H9 (cell line): Measurements from ENCODE around the gene GOLGA7B. TPM values are rescaled to one million over a fixed set of nuclear protein-coding genes. Genes with fewer than 3 reads are reported as not detected.

Source experiments
- DNase-seq: peaks from one replicate; pipeline ENCODE4 v3.0.0-alpha.2; 2017
- H2AFZ ChIP-seq: one replicate; pipeline ENCODE4 v1.6.1; 2013; ENCODE audit warnings: mild to moderate bottlenecking, low read length, control low read depth, moderate library complexity
- H2AK5ac ChIP-seq: 2 replicates; pipeline ENCODE4 v1.6.1; 2013; ENCODE audit warnings: low read length, control low read depth, mixed read lengths; ENCODE audit not compliant: insufficient read length
- H2BK120ac ChIP-seq: one replicate; pipeline ENCODE4 v1.6.1; 2013; ENCODE audit warnings: low read depth, mild to moderate bottlenecking, low read length, control low read depth, inconsistent platforms; ENCODE audit not compliant: poor library complexity, severe bottlenecking
- H2BK12ac ChIP-seq: 2 replicates; pipeline ENCODE4 v1.6.1; 2013; ENCODE audit warnings: low read length, control low read depth, mixed read lengths, low read depth; ENCODE audit not compliant: insufficient read length
- H2BK15ac ChIP-seq: 2 replicates; pipeline ENCODE4 v1.6.1; 2013; ENCODE audit warnings: low read depth, low read length, control low read depth
- H2BK20ac ChIP-seq: one replicate; pipeline ENCODE4 v1.6.1; 2013; ENCODE audit warnings: low read depth, mild to moderate bottlenecking, low read length, control low read depth, inconsistent platforms; ENCODE audit not compliant: poor library complexity, severe bottlenecking
- H2BK5ac ChIP-seq: 2 replicates; pipeline ENCODE4 v1.6.1; 2013; ENCODE audit warnings: low read length, control low read depth, mixed read lengths; ENCODE audit not compliant: insufficient read length
- H3K14ac ChIP-seq: 2 replicates; pipeline ENCODE4 v1.6.1; 2013; ENCODE audit warnings: low read length, control low read depth; ENCODE audit not compliant: insufficient read depth
- H3K18ac ChIP-seq: 2 replicates; pipeline ENCODE4 v1.6.1; 2013; ENCODE audit warnings: low read depth, mild to moderate bottlenecking, mixed read lengths, low read length, control low read depth; ENCODE audit not compliant: insufficient read length
- H3K23ac ChIP-seq: 2 replicates; pipeline ENCODE4 v1.6.1; 2013; ENCODE audit warnings: low read length, control low read depth, mixed read lengths, low read depth; ENCODE audit not compliant: insufficient read length
- H3K23me2 ChIP-seq: 2 replicates; pipeline ENCODE4 v1.6.1; 2013; ENCODE audit warnings: low read depth, mild to moderate bottlenecking, mixed read lengths, low read length, control low read depth; ENCODE audit not compliant: insufficient read length, poor library complexity, severe bottlenecking
- H3K27ac ChIP-seq: 2 replicates; pipeline ENCODE4 v1.5.1; 2013; ENCODE audit warnings: low read length, control low read depth, mixed read lengths, low read depth; ENCODE audit not compliant: insufficient read length
- H3K27me3 ChIP-seq: 2 replicates; pipeline ENCODE4 v1.6.1; 2013; ENCODE audit warnings: low read length, control low read depth, inconsistent platforms; ENCODE audit not compliant: insufficient read depth
- H3K4ac ChIP-seq: 2 replicates; pipeline ENCODE4 v1.6.1; 2013; ENCODE audit warnings: low read depth, mild to moderate bottlenecking, control low read depth, inconsistent platforms, low read length, moderate library complexity
- H3K4me1 ChIP-seq: 2 replicates; pipeline ENCODE4 v1.6.1; 2013; ENCODE audit warnings: low read length, control low read depth, inconsistent platforms; ENCODE audit not compliant: insufficient read depth
- H3K4me2 ChIP-seq: 2 replicates; pipeline ENCODE4 v1.6.1; 2013; ENCODE audit warnings: low read length, control low read depth, mixed read lengths; ENCODE audit not compliant: insufficient read length, insufficient read depth
- H3K56ac ChIP-seq: 2 replicates; pipeline ENCODE4 v1.6.1; 2013; ENCODE audit warnings: low read depth, mild to moderate bottlenecking, mixed read lengths, low read length, control low read depth; ENCODE audit not compliant: insufficient read length
- H3K79me1 ChIP-seq: 2 replicates; pipeline ENCODE4 v1.6.1; 2013; ENCODE audit warnings: low read depth, mild to moderate bottlenecking, moderate library complexity, low read length, control low read depth, inconsistent platforms; ENCODE audit not compliant: insufficient read depth, poor library complexity, severe bottlenecking
- H3K79me2 ChIP-seq: 2 replicates; pipeline ENCODE4 v1.6.1; 2013; ENCODE audit warnings: low read length, control low read depth, inconsistent platforms; ENCODE audit not compliant: insufficient read depth
- H3K9ac ChIP-seq: 2 replicates; pipeline ENCODE4 v1.6.1; 2013; ENCODE audit warnings: low read length, control low read depth, mixed read lengths; ENCODE audit not compliant: insufficient read length; ENCODE audit errors: extremely low read depth
- H3K9me3 ChIP-seq: one replicate; pipeline ENCODE4 v1.6.1; 2013; ENCODE audit warnings: low read depth, low read length, inconsistent platforms; ENCODE audit not compliant: control insufficient read depth
- H3T11ph ChIP-seq: one replicate; pipeline ENCODE4 v1.6.1; 2013; ENCODE audit warnings: mild to moderate bottlenecking, low read length, control low read depth, inconsistent platforms
- H4K20me1 ChIP-seq: one replicate; pipeline ENCODE4 v1.6.1; 2013; ENCODE audit not compliant: control insufficient read depth, insufficient read length, insufficient read depth
- H4K5ac ChIP-seq: 2 replicates; pipeline ENCODE4 v1.6.1; 2013; ENCODE audit warnings: low read depth, mild to moderate bottlenecking, mixed read lengths, low read length, control low read depth; ENCODE audit not compliant: insufficient read length
- H4K8ac ChIP-seq: replicated peaks from 2 replicates; pipeline ENCODE4 v1.6.1; 2013; ENCODE audit warnings: low read length, control low read depth, mixed read lengths, low read depth; ENCODE audit not compliant: insufficient read length
- H4K91ac ChIP-seq: 2 replicates; pipeline ENCODE4 v1.6.1; 2013; ENCODE audit warnings: low read depth, mild to moderate bottlenecking, moderate library complexity, mixed read lengths, low read length, control low read depth; ENCODE audit not compliant: insufficient read length
- H3K27ac Mint-ChIP-seq, 3 experiments: 2 replicates in 2 of 3; 3 replicates in 1 of 3; pipeline ENCODE4 v1.8.0; 2020 to 2021; ENCODE audit warnings: mixed read lengths in 3 of 3, mild to moderate bottlenecking in 1 of 3, moderate library complexity in 1 of 3
- H3K27me3 Mint-ChIP-seq: 2 replicates; pipeline ENCODE4 v1.8.0; 2021; ENCODE audit warnings: low read depth, mild to moderate bottlenecking, moderate library complexity, mixed read lengths
- H3K36me3 Mint-ChIP-seq, 3 experiments: 2 replicates in 2 of 3; 3 replicates in 1 of 3; pipeline ENCODE4 v1.8.0; 2020 to 2021; ENCODE audit warnings: low read depth in 3 of 3, mixed read lengths in 3 of 3; ENCODE audit not compliant: insufficient read depth in 1 of 3
- H3K4me1 Mint-ChIP-seq, 2 experiments: 2 replicates each; pipeline ENCODE4 v1.8.0; 2020; ENCODE audit warnings: mixed read lengths in 2 of 2
- H3K4me3 Mint-ChIP-seq, 2 experiments: 2 replicates in 1 of 2; 3 replicates in 1 of 2; pipeline ENCODE4 v1.8.0; 2020 to 2021; ENCODE audit warnings: mild to moderate bottlenecking in 2 of 2, mixed read lengths in 2 of 2, moderate library complexity in 1 of 2
- H3K9me3 Mint-ChIP-seq, 2 experiments: 2 replicates in 1 of 2; 3 replicates in 1 of 2; pipeline ENCODE4 v1.8.0; 2020; ENCODE audit warnings: mild to moderate bottlenecking in 2 of 2, mixed read lengths in 2 of 2, moderate library complexity in 1 of 2
- WGBS: extraction: QIAGEN DNeasy Blood & Tissue Kit; methylation state at CpG from one replicate; pipeline ENCODE4 v1.1.7; 2013; ENCODE audit warnings: missing lambda C conversion rate, low lambda C conversion rate, mixed read lengths; ENCODE audit not compliant: insufficient read length; ENCODE audit errors: extremely low coverage; 5-methylcytosine and 5-hydroxymethylcytosine counted together
- total RNA-seq: library from RNA; stranded (reverse); gene quantifications from 2 replicates; pipeline ENCODE4 v1.2.1, GENCODE V29; 2021
- TF ChIP-seq, protein P1 (sequence below): fragments of 200-600 bp; sonication (generic); conservative IDR thresholded peaks from 3 replicates; pipeline ENCODE4 v1.8.0; 2021; ENCODE audit warnings: antibody characterized with exemption, mild to moderate bottlenecking

The GOLGA7B gene
- total RNA-seq, 1 experiment from 2014 or later = 0.04 TPM

DNA sequence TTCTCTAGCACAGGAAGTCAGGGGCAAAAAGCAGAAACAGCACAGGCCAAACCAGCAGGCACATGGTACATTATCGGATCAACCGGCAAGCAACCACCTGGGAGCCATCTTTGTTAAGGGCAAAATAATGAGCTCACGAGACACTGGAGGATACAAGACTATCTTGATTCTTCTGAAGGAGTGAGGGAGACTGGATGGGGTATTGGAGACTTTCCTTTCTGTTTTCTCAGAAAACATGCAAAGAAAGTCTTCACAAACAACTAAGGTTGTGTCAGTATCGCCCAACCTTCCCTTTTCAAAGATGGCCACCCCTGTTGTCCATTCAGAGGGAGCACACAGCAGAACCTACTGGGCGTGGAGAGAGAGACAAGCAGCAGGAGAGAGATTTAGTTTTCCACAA lies 29.6 kb downstream of the GOLGA7B start:
- H2AFZ ChIP-seq = no peak overlapping the region
- H3K4me1 Mint-ChIP-seq = peaks cover 12 to 14% of the 10 kb centered on the region in 2 experiments
- H3K27ac ChIP-seq = no peak overlapping the region
- H2BK12ac ChIP-seq = no peak overlapping the region
- DNase-seq = no peak
- H3K14ac ChIP-seq = no peak overlapping the region
- no peak overlapping the region for H3K4me2 ChIP-seq
- no peaks in the 10 kb centered on the region for H3K4me1 ChIP-seq
- H4K8ac ChIP-seq = no peak overlapping the region
- H2BK5ac ChIP-seq = no peak overlapping the region
- TF ChIP-seq, protein P1, sequence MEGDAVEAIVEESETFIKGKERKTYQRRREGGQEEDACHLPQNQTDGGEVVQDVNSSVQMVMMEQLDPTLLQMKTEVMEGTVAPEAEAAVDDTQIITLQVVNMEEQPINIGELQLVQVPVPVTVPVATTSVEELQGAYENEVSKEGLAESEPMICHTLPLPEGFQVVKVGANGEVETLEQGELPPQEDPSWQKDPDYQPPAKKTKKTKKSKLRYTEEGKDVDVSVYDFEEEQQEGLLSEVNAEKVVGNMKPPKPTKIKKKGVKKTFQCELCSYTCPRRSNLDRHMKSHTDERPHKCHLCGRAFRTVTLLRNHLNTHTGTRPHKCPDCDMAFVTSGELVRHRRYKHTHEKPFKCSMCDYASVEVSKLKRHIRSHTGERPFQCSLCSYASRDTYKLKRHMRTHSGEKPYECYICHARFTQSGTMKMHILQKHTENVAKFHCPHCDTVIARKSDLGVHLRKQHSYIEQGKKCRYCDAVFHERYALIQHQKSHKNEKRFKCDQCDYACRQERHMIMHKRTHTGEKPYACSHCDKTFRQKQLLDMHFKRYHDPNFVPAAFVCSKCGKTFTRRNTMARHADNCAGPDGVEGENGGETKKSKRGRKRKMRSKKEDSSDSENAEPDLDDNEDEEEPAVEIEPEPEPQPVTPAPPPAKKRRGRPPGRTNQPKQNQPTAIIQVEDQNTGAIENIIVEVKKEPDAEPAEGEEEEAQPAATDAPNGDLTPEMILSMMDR = no peak
- H3K18ac ChIP-seq = no peak overlapping the region
- H3K9me3 Mint-ChIP-seq = no peaks in the 10 kb centered on the region
- no peak overlapping the region for H3K23ac ChIP-seq
- H3T11ph ChIP-seq = no peak overlapping the region
- no peak overlapping the region for H3K27ac Mint-ChIP-seq
- H3K9me3 ChIP-seq = no peaks in the 10 kb centered on the region
- H3K4me3 Mint-ChIP-seq = no peak overlapping the region
- H3K79me1 ChIP-seq = no peaks in the 10 kb centered on the region
- no peaks in the 10 kb centered on the region for H4K20me1 ChIP-seq
- no CpG with 5 or more reads among the region's 5 CpGs for WGBS
- H3K23me2 ChIP-seq = no peaks in the 10 kb centered on the region
- H3K27me3 ChIP-seq = no peaks in the 10 kb centered on the region
- H2BK15ac ChIP-seq = no peak overlapping the region
- no peak overlapping the region for H2BK20ac ChIP-seq
- H4K91ac ChIP-seq = no peak overlapping the region
- H3K56ac ChIP-seq = no peak overlapping the region
- H4K5ac ChIP-seq = no peak overlapping the region
- H3K27me3 Mint-ChIP-seq = peaks cover 4% of the 10 kb centered on the region
- no peak overlapping the region for H3K4ac ChIP-seq
- H2AK5ac ChIP-seq = no peak overlapping the region
- H3K79me2 ChIP-seq = no peaks in the 10 kb centered on the region
- H3K36me3 Mint-ChIP-seq = no peaks in the 10 kb centered on the region; a peak in 2 of 7 replicates
- no peak overlapping the region for H3K9ac ChIP-seq
- no peak overlapping the region for H2BK120ac ChIP-seq
